ENCODE data around the gene KCNB1. TPM values are rescaled to one million over a fixed set of nuclear protein-coding genes. Genes with fewer than 3 reads are reported as not detected.

KCNB1 gene
- total and polyA plus RNA-seq, 4 donors, result under 0.01 to 3.4 (median 1.4) TPM

DNA sequence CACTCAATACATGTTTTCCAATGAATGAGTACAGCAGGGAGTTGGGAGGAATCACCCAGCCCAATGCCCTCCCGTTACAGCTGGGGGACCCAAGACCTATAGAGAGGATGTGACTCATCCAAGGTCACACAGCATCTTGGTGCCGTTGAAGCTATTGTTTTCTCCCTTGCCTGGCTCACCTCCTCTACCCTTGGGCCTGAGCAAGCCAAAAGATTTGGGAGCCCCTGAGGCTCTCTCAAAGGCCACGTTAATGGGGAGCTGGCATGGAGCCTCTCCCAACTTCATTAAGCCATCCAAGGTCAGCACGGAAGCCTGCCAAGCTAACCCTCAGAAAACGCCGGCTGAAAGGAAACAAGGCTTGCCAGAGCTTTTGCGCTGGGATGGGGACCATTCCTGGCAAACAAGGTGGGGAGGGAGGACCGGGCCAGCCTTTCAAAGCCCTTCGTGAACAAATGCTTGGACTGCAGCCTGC, 30.4 kb downstream of the KCNB1 start:
- Histone ChIP-seq H3K9me3 (ENCODE audit: control insufficient read depth in 4 of 4, low read length in 3 of 4) (no peaks in the 10 kb centered on the region), H3K36me3 (ENCODE audit: control insufficient read depth in 4 of 4, insufficient read depth in 3 of 4, low read depth in 1 of 4, low read length in 3 of 4) (no peaks in the 10 kb centered on the region), H3K4me1 (ENCODE audit: control insufficient read depth in 4 of 4, insufficient read depth in 4 of 4, low read length in 3 of 4) (peaks cover 0 to 9% (median 7%) of the 10 kb centered on the region in 4 donors), H3K9ac (ENCODE audit: low read depth in 1 of 2, low read length in 2 of 2) (no peak overlapping the region), H3K4me3 (ENCODE audit: low read depth in 1 of 3, low read length in 3 of 3) (no peak overlapping the region), H3K27ac (ENCODE audit: low read depth in 1 of 2, low read length in 2 of 2) (no peak overlapping the region), H3K27me3 (ENCODE audit: control insufficient read depth in 4 of 4, insufficient read depth in 4 of 4, low read length in 3 of 4) (no peaks in the 10 kb centered on the region)
- 22% methylated on average over 9 of the region's 9 CpGs for WGBS
- TF ChIP-seq SP1 (IDR thresholded peaks at IDR 0.05) (no peak), RXRA (IDR thresholded peaks at IDR 0.05) (peak; percentile 83 to 90), HNF4A (conservative IDR thresholded peaks at IDR 0.05) (peak; percentile 45 to 68), FOXA2 (IDR thresholded peaks at IDR 0.05) (no peak), YY1 (IDR thresholded peaks at IDR 0.05) (peak; percentile 40), JUND (IDR thresholded peaks at IDR 0.05) (no peak), EGR1 (IDR thresholded peaks at IDR 0.05; ENCODE audit: low read depth in 2 of 2) (no peak), HNF4G (IDR thresholded peaks at IDR 0.05) (no peak), GABPA (IDR thresholded peaks at IDR 0.05 in 1 of 2, conservative IDR thresholded peaks at IDR 0.05 in 1 of 2) (no peak), RAD21 (IDR thresholded peaks at IDR 0.05) (peak; percentile 19 to 25), NR2F2 (IDR thresholded peaks at IDR 0.05) (peak; percentile 65), FOXA1 (IDR thresholded peaks at IDR 0.05) (no peak), TAF1 (conservative IDR thresholded peaks at IDR 0.05) (no peak)
- TF ChIP-seq, protein P1, sequence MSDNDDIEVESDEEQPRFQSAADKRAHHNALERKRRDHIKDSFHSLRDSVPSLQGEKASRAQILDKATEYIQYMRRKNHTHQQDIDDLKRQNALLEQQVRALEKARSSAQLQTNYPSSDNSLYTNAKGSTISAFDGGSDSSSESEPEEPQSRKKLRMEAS (IDR thresholded peaks at IDR 0.05), result no peak
- TF ChIP-seq, protein P2, sequence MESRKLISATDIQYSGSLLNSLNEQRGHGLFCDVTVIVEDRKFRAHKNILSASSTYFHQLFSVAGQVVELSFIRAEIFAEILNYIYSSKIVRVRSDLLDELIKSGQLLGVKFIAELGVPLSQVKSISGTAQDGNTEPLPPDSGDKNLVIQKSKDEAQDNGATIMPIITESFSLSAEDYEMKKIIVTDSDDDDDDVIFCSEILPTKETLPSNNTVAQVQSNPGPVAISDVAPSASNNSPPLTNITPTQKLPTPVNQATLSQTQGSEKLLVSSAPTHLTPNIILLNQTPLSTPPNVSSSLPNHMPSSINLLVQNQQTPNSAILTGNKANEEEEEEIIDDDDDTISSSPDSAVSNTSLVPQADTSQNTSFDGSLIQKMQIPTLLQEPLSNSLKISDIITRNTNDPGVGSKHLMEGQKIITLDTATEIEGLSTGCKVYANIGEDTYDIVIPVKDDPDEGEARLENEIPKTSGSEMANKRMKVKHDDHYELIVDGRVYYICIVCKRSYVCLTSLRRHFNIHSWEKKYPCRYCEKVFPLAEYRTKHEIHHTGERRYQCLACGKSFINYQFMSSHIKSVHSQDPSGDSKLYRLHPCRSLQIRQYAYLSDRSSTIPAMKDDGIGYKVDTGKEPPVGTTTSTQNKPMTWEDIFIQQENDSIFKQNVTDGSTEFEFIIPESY (IDR thresholded peaks at IDR 0.05), result no peak
- TF ChIP-seq, protein P3, sequence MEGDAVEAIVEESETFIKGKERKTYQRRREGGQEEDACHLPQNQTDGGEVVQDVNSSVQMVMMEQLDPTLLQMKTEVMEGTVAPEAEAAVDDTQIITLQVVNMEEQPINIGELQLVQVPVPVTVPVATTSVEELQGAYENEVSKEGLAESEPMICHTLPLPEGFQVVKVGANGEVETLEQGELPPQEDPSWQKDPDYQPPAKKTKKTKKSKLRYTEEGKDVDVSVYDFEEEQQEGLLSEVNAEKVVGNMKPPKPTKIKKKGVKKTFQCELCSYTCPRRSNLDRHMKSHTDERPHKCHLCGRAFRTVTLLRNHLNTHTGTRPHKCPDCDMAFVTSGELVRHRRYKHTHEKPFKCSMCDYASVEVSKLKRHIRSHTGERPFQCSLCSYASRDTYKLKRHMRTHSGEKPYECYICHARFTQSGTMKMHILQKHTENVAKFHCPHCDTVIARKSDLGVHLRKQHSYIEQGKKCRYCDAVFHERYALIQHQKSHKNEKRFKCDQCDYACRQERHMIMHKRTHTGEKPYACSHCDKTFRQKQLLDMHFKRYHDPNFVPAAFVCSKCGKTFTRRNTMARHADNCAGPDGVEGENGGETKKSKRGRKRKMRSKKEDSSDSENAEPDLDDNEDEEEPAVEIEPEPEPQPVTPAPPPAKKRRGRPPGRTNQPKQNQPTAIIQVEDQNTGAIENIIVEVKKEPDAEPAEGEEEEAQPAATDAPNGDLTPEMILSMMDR (IDR thresholded peaks at IDR 0.05; ENCODE audit: low read depth, low read length, missing input control), result no peak
- TF ChIP-seq, protein P4, sequence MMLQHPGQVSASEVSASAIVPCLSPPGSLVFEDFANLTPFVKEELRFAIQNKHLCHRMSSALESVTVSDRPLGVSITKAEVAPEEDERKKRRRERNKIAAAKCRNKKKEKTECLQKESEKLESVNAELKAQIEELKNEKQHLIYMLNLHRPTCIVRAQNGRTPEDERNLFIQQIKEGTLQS (IDR thresholded peaks at IDR 0.05), result no peak
- TF ChIP-seq, protein P5, sequence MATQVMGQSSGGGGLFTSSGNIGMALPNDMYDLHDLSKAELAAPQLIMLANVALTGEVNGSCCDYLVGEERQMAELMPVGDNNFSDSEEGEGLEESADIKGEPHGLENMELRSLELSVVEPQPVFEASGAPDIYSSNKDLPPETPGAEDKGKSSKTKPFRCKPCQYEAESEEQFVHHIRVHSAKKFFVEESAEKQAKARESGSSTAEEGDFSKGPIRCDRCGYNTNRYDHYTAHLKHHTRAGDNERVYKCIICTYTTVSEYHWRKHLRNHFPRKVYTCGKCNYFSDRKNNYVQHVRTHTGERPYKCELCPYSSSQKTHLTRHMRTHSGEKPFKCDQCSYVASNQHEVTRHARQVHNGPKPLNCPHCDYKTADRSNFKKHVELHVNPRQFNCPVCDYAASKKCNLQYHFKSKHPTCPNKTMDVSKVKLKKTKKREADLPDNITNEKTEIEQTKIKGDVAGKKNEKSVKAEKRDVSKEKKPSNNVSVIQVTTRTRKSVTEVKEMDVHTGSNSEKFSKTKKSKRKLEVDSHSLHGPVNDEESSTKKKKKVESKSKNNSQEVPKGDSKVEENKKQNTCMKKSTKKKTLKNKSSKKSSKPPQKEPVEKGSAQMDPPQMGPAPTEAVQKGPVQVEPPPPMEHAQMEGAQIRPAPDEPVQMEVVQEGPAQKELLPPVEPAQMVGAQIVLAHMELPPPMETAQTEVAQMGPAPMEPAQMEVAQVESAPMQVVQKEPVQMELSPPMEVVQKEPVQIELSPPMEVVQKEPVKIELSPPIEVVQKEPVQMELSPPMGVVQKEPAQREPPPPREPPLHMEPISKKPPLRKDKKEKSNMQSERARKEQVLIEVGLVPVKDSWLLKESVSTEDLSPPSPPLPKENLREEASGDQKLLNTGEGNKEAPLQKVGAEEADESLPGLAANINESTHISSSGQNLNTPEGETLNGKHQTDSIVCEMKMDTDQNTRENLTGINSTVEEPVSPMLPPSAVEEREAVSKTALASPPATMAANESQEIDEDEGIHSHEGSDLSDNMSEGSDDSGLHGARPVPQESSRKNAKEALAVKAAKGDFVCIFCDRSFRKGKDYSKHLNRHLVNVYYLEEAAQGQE (IDR thresholded peaks at IDR 0.05), result peak; percentile 66
- DNase-seq (ENCODE audit: low spot score), result no peak
